Pons (tissue), 1 donor: ENCODE data around the gene INPP4B.

Experiments used
- DNase-seq: peaks from one replicate; pipeline ENCODE4 v3.0.0-alpha.2; 2016; ENCODE audit warnings: low spot score

Gene INPP4B

GRCh38 chr4:141999446-142000143 lies 846.5 kb downstream of the INPP4B start:
- no peak for DNase-seq

GRCh38 chr4:141995056-141995455 lies 851.0 kb downstream of the INPP4B start:
- DNase-seq, result no peak

DNA sequence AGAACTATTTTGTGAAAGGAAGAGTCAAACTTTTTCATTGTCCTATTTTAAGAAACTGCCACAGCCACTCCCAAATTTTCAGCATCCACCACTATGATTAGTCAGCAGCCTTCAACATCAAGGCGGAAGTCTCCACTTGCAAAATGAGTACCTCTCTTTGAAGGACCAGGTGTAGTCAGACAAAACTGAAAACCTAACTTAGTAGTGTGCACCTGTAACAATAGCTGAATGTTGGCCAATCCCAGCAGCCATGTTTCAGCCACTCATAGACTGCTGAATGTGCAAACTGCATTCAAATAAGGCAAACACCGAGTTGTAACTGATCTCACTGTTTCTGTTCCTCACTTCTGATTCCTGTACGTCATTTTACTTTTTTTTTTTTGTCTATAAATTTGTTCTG lies 868.7 kb downstream of the INPP4B start:
- no peak for DNase-seq
